ENCODE data around the gene GPR161. TPM values are rescaled to one million over a fixed set of nuclear protein-coding genes. Genes with fewer than 3 reads are reported as not detected.
A peak's percentile ranks its signal among the peaks of the same experiment; 100 is the strongest.

Gene GPR161
- total and polyA plus RNA-seq, 2 donors (not counting 1 experiment from before 2014, with no cell fraction given) = 0.07 to 0.22 TPM

DNA sequence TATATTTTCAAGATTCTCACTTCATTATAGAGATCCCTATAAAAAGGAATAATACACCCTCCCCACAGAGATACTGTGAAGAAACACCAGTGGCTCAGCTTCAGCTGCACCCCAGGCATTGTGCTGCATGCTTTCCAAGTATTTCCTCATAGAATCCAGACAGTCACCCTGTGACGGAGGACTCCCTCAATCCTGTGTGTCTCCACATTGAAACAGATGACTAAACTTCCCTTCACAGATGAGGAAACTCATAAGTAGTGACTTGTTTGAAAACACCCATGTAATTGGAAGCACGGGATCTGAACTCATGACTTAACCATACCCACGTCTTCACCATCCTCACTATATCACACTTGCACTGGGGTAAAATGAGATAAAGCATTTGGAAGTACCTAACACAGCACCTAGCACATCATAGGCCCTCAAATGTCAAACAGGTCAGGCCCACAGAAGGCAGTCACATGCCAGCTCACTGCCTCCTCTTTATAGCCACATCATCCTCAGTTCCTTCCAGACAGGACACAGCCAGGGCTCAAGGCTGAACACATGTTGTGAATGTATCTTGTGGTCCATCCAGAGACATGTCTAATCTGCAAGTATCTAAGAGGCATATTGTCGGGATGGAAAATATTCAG is 55.2 kb downstream of the GPR161 start:
- H2AFZ ChIP-seq (ENCODE audit: insufficient read depth, low read depth, low read length, poor library complexity, severe bottlenecking) = no peak overlapping the region
- Mint-ChIP-seq H3K27me3 (no peaks in the 10 kb centered on the region), H3K4me1 (peaks cover 2% of the 10 kb centered on the region), H3K4me3 (no peak overlapping the region), H3K9me3 (ENCODE audit: insufficient read depth) (no peaks in the 10 kb centered on the region), H3K27ac (no peak overlapping the region)
- H3K27me3 ChIP-seq (replicated peaks in 1 of 4; ENCODE audit: control extremely low read depth in 1 of 4, control insufficient read depth in 3 of 4, insufficient read depth in 4 of 4, low read length in 3 of 4) = no peaks in the 10 kb centered on the region
- no peaks in the 10 kb centered on the region for H3K79me2 ChIP-seq (ENCODE audit: control insufficient read depth, insufficient read depth, low read length)
- CTCF ChIA-PET = interaction anchor here (0.5 to 3.5 kb wide), 22 partner anchors 10 to 1267 kb away, joined by 3 to 18 read pairs (median 4); no protein-coding TSS in a partner anchor
- WGBS (ENCODE audit: insufficient coverage) = 100% methylated on average over 2 of the region's 4 CpGs
- no peak overlapping the region for H3K4me2 ChIP-seq (replicated peaks; ENCODE audit: low read depth, low read length, poor library complexity, severe bottlenecking)
- peaks cover 0 to 5% of the 10 kb centered on the region in 2 donors for H3K4me1 ChIP-seq (ENCODE audit: control insufficient read depth in 2 of 2, insufficient read depth in 2 of 2, low read length in 2 of 2)
- DNase-seq (no peak), ATAC-seq (ENCODE audit: low read depth) (no peak)
- no peak overlapping the region for H3K27ac ChIP-seq (ENCODE audit: low read length in 2 of 2)
- POLR2A ChIA-PET = no interaction called here
- H3K9ac ChIP-seq (ENCODE audit: low read length) = no peak overlapping the region
- TF ChIP-seq CTCF (IDR thresholded peaks at IDR 0.05) (no peak), EZH2 (IDR thresholded peaks at IDR 0.05; ENCODE audit: borderline replicate concordance, insufficient read depth, low read depth, low read length, poor library complexity, severe bottlenecking) (no peak)
- peaks cover 0 to 16% of the 10 kb centered on the region in 2 experiments for H3K36me3 ChIP-seq (replicated peaks in 1 of 2; ENCODE audit: control extremely low read depth in 1 of 2, control insufficient read depth in 1 of 2, extremely low read depth in 1 of 2, insufficient read depth in 2 of 2, low read length in 1 of 2)
- H3K4me3 ChIP-seq (ENCODE audit: control extremely low read depth in 1 of 5, extremely low read depth in 1 of 5, insufficient read depth in 1 of 5, low read depth in 2 of 5, low read length in 4 of 5) = no peak overlapping the region
- intact Hi-C loops (cut with micrococcal nuclease) = loop anchor here (10.0 kb wide), 1 partner anchor 367 kb away; no protein-coding TSS in a partner anchor
- H3K9me3 ChIP-seq (ENCODE audit: control extremely low read depth in 1 of 3, control insufficient read depth in 2 of 3, insufficient read depth in 1 of 3, low read length in 2 of 3) = no peaks in the 10 kb centered on the region
- no peaks in the 10 kb centered on the region for H4K20me1 ChIP-seq (ENCODE audit: control insufficient read depth, insufficient read depth, low read length, poor library complexity, severe bottlenecking)

DNA sequence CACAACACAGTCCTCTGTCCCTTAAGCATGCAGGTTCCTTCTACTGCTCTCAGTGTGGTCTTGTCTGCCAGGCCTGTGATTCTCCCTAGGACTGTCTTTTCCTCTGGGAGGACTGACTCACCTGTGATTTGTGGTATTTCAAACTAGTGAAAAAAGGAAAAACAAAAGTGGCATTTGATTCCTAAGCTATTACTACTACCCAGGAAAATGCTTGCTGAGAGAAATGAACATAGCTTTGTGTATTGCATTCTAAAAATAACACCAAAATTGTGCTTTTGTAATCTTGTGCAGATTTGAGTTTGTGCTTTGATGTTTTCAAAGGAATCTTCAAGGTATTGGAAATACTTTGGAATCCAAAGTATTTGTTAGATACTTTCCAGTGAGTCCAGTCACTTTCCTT is 57.0 kb downstream of the GPR161 start:
- H4K20me1 ChIP-seq (ENCODE audit: control insufficient read depth, insufficient read depth, low read length, poor library complexity, severe bottlenecking) = no peaks in the 10 kb centered on the region
- H2AFZ ChIP-seq (ENCODE audit: insufficient read depth, low read depth, low read length, poor library complexity, severe bottlenecking) = no peak overlapping the region
- no peak overlapping the region for H3K4me3 ChIP-seq (ENCODE audit: control extremely low read depth in 1 of 5, extremely low read depth in 1 of 5, insufficient read depth in 1 of 5, low read depth in 2 of 5, low read length in 4 of 5)
- H3K36me3 ChIP-seq (replicated peaks in 1 of 2; ENCODE audit: control extremely low read depth in 1 of 2, control insufficient read depth in 1 of 2, extremely low read depth in 1 of 2, insufficient read depth in 2 of 2, low read length in 1 of 2) = peaks cover 0 to 28% of the 10 kb centered on the region in 2 experiments
- no peaks in the 10 kb centered on the region for H3K9me3 ChIP-seq (ENCODE audit: control extremely low read depth in 1 of 3, control insufficient read depth in 2 of 3, insufficient read depth in 1 of 3, low read length in 2 of 3)
- no peak overlapping the region for H3K9ac ChIP-seq (ENCODE audit: low read length)
- H3K27ac Mint-ChIP-seq = peak overlapping the region; percentile 21
- intact Hi-C loops (cut with micrococcal nuclease) = loop anchor here (10.0 kb wide), 1 partner anchor 365 kb away; no protein-coding TSS in a partner anchor
- H3K4me3 Mint-ChIP-seq = no peak overlapping the region
- H3K27me3 Mint-ChIP-seq = no peaks in the 10 kb centered on the region
- peaks cover under 1% of the 10 kb centered on the region for H3K4me1 Mint-ChIP-seq
- POLR2A ChIA-PET = no interaction called here
- H3K79me2 ChIP-seq (ENCODE audit: control insufficient read depth, insufficient read depth, low read length) = no peaks in the 10 kb centered on the region
- H3K9me3 Mint-ChIP-seq (ENCODE audit: insufficient read depth) = no peaks in the 10 kb centered on the region
- CTCF ChIA-PET = interaction anchor here (1.3 kb wide), 1 partner anchor 32 kb away, joined by 4 read pairs; no protein-coding TSS in a partner anchor
- ATAC-seq (ENCODE audit: low read depth) (no peak), DNase-seq (no peak)
- H3K27me3 ChIP-seq (replicated peaks in 1 of 4; ENCODE audit: control extremely low read depth in 1 of 4, control insufficient read depth in 3 of 4, insufficient read depth in 4 of 4, low read length in 3 of 4) = no peaks in the 10 kb centered on the region
- TF ChIP-seq CTCF (IDR thresholded peaks at IDR 0.05) (no peak), EZH2 (IDR thresholded peaks at IDR 0.05; ENCODE audit: borderline replicate concordance, insufficient read depth, low read depth, low read length, poor library complexity, severe bottlenecking) (no peak)
- H3K4me2 ChIP-seq (replicated peaks; ENCODE audit: low read depth, low read length, poor library complexity, severe bottlenecking) = no peak overlapping the region
- peaks cover 0 to under 1% of the 10 kb centered on the region in 2 donors for H3K4me1 ChIP-seq (ENCODE audit: control insufficient read depth in 2 of 2, insufficient read depth in 2 of 2, low read length in 2 of 2)
- H3K27ac ChIP-seq (ENCODE audit: low read length in 2 of 2) = no peak overlapping the region
